HG03064 (cell line): ENCODE results near the gene TEX35.
"Not testable (repeated sequence)": the region's sequence is repeated elsewhere in the genome, so short reads cannot be mapped to it uniquely, and the experiment has no call there.

Experiments
- ATAC-seq: cut with Tn5 transposase; IDR thresholded peaks from one replicate; pipeline ENCODE4 v1.9.1; 2021; ENCODE audit warnings: low read depth; ENCODE audit not compliant: unreplicated experiment

Gene TEX35

GRCh38 chr1:178493301-178493741 lies 19.6 kb upstream of the TEX35 start:
- ATAC-seq, result no peak

- ATAC-seq, result no peak
Measured at GRCh38 chr1:178494569-178494971, 18.3 kb upstream of the TEX35 start.

GRCh38 chr1:178495158-178495557 lies 17.8 kb upstream of the TEX35 start:
- no peak for ATAC-seq

GRCh38 chr1:178495741-178496409 lies 17.0 kb upstream of the TEX35 start:
- ATAC-seq, result no peak

- ATAC-seq, result no peak
Measured at GRCh38 chr1:178496410-178497135, 16.3 kb upstream of the TEX35 start, which contains the start of gene CLEC20A. Gene CLEC20A (minus strand): TSS chr1:178496964. CDS start chr1:178496939, 25 bp downstream.

GRCh38 chr1:178497903-178498478 lies 14.9 kb upstream of the TEX35 start:
- ATAC-seq, result no peak

GRCh38 chr1:178498896-178499675 lies 13.8 kb upstream of the TEX35 start:
- ATAC-seq, result no peak

- no peak for ATAC-seq
Measured at GRCh38 chr1:178500091-178500770, 12.7 kb upstream of the TEX35 start.

GRCh38 chr1:178500936-178501554 lies 11.9 kb upstream of the TEX35 start:
- ATAC-seq, result no peak

- ATAC-seq, result peak; percentile 84
Measured at GRCh38 chr1:178501705-178502329, 11.1 kb upstream of the TEX35 start.

GRCh38 chr1:178502330-178502714 lies 10.6 kb upstream of the TEX35 start:
- no peak for ATAC-seq

- no peak for ATAC-seq
Measured at GRCh38 chr1:178502856-178503255, 10.1 kb upstream of the TEX35 start.

GRCh38 chr1:178503316-178503715 lies 9.6 kb upstream of the TEX35 start:
- not testable (repeated sequence) for ATAC-seq

GRCh38 chr1:178503849-178504248 lies 9.1 kb upstream of the TEX35 start:
- ATAC-seq, result no peak

GRCh38 chr1:178504286-178504685 lies 8.6 kb upstream of the TEX35 start:
- no peak for ATAC-seq

- ATAC-seq, result no peak
Measured at GRCh38 chr1:178506177-178506576, 6.7 kb upstream of the TEX35 start.

- ATAC-seq, result no peak
Measured at GRCh38 chr1:178506669-178507068, 6.2 kb upstream of the TEX35 start.

GRCh38 chr1:178509414-178510007 lies 3.4 kb upstream of the TEX35 start:
- ATAC-seq, result no peak

GRCh38 chr1:178510155-178510554 lies 2.8 kb upstream of the TEX35 start:
- no peak for ATAC-seq
